GM21447 (cell line): ENCODE results near the gene BCAS3.

Experiments
- ATAC-seq: cut with Tn5 transposase; IDR thresholded peaks from one replicate; pipeline ENCODE4 v1.9.1; 2021; ENCODE audit not compliant: unreplicated experiment

The BCAS3 gene

GRCh38 chr17:61275395-61275794, 597.7 kb downstream of the BCAS3 start:
- ATAC-seq, result no peak

DNA sequence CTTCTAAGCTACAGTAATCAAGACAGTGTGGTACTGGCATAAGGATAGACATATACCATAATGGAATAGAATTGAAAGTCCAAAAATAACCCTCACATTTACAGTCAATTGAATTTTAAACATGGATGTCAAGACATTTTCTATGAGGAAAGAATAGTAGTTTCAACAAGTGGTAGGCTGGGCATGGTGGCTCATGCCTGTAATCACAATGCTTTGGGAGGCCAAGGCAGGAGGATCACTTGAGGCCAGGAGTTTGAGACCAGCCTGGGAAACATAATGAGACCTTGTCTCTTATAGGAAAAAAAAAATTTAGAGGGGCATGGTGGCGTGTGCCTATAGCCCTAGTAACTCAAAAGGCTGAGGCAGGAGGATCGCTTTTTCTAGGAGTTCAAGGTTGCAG, 599.2 kb downstream of the BCAS3 start:
- ATAC-seq, result no peak

DNA sequence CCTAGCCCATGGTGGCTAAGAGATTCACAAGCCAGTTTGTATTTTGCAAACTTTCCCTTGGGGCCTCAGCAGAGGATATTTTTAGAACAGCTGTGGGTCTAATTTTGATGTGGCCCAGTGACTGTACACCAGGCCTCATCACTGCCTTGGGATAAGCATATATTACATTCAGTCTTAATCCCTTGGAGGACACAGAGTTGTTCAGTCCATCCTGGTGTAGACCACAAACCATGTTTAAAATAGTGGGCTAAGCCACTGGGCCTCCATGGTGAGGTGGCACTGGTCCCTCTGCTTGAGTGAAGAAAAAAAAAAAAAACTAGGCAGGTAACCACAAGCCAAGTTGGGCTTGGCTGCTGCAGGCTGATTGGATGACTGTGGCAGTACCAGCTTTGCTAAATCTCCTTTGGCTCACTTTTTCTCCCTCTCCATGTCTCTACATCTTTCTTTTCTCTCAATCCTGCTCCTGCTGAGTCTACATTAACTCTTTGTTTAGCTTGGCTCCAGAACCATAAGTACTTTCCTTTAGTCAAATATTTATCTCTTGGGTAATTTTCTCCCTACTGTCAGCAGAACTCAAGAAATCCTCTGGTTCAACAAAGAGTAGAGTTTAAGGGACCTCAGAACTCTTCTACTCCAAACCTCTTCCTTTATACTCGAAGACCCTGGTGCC, 602.0 kb downstream of the BCAS3 start:
- ATAC-seq, result no peak

DNA sequence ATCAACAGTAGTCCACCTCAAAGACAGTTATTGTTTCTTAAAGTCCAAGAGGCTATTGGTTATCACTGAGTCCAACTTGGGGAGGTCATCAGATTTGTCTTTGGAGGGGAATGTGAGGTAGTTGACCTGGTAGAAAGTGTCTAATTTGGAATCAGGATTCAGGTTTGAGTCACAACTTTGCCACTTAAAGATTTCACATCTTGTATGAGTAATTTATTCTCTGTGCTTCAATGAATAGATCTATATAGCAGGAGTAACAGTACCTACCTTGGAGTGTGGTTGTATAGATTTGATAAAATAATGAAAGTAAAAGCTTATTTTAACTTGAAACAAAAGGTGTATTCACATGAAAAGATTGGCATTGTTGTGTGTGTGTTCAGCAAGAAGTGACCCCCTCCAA, 602.7 kb downstream of the BCAS3 start:
- ATAC-seq, result no peak

- no peak for ATAC-seq
Measured at GRCh38 chr17:61280851-61281250, 603.2 kb downstream of the BCAS3 start.

DNA sequence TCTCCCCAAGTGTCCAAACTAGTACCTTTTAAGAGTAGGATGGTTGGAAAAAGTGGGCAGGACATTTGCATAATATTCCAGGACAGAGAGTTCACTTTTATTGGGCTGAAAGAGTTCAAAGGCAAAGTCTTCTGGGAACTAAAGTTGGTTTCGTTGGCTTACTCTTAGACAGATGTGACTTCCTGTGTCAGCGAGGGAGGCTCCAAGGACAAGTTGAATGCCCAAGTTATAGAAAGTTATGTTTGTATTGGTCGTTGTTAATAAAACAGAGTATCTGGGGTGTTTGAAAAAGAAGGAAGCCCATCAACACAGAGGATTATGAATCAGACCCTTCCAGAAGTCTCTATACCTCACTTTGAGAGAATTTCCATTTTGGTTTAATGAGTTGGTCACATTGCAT, 604.7 kb downstream of the BCAS3 start:
- no peak for ATAC-seq

DNA sequence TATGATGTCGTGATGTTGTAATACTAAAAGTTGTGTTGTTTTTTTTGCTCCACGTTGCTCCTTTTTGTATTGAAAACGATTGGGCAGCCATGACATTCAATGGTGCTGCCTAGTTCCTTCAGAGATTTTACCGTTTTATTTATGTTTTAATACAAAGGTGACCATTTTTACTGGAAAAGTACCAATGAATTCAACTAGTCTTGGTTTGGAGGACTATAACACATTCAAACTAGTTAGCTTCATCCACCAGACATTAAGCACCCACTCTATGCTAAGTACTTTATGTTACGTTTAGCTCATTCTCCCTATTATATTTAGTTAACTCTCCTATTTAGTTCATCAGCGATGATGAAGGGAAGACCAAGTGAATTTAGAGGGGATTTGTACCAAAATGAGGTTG, 605.4 kb downstream of the BCAS3 start:
- ATAC-seq, result no peak

- no peak for ATAC-seq
Measured at GRCh38 chr17:61284174-61284573, 606.5 kb downstream of the BCAS3 start.

GRCh38 chr17:61284746-61285145, 607.1 kb downstream of the BCAS3 start:
- ATAC-seq, result no peak

DNA sequence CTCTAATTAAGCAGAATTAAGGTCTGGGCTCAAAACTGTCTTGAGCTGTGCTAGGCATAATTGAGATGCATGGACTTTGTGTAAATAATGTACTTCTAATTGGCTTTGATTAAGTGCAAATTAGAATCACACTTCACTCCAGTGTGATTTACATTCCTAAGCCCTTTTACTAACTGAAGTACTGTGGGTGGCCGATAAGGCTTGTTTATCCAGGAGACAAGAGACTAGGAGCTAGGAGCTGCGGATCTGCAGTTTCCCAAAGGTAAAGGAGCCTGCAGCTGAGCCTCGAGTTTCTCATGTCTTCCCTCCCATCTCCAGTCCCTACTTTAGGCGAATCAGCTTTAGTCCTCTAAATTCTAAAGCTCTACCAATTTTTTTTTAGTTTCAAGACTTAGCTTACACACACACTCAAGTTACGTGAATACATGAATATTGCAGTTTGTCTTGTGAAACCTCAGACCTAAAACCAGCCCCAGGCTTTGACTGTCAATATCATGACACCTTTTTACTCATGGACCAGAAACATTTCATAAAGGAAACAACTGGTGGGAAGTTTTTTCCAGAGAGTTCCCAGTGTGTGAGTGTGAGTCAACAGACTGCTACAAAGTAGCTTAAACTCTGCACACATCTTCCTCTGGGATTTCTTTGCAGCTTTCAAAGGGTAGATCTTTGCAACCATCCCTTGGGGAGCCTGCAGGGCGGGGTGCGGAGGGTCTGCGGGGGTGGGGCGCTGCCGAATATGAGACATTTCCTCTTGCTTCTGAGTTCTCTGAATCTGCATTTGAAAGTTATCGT, 608.1 kb downstream of the BCAS3 start:
- no peak for ATAC-seq

DNA sequence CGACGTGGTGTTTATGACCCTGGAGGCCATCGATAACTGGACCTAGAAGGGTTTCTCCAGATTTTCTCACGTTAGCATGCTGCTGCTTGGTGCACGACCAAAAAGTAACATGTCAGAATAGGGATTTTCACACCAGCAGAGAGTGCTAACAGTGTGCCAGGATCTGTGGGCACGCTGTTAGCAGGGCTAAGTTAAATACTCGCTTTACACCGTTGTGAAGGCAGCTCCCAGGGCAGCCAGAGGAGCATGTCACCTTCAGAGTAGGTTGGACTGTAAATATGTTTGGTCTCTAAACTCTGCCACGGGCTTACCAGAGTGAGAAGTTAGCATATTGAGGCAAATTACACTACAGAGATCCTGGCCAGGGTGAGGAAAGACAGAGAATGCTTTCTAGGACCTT, 608.8 kb downstream of the BCAS3 start:
- no peak for ATAC-seq

GRCh38 chr17:61289408-61290385, 612.0 kb downstream of the BCAS3 start:
- ATAC-seq, result no peak

DNA sequence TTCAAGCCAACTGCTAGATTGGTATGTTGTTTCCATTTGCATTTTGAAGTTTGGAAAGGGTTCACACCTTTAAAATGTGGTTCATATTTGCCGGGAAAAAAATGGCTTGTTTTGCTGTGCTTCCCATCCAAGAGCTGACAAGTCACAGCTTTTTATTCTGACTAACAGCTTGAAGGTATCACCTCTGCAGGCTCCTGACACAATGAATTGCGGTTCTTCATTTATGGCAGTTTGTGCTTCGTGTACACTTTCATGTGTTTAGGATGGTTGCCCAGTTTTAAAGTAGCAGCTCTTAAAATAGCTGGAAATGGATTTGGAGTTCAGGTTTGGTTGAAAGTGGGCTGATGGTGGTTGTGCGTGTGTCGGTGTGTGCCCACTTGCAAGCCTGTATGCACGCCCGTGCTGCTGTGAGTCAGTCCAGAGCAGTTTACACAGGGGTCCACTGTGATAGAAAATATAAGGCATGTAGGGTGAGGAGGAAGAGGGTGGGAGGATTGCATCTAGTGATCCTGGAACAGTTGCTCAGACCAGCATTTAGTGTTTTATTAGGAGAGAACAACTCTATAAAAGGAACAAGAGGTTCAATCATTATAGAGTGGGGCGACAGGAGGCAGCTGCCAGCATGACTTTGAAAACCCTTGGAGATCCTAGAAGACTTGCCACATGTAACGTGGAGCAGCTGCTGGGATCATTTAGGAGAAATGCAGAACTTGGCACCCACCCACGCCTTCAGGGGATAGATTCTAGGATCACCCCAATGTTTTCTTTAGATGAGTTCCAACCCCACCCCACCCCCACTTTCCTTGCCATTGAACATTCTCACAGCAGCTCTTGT, 614.0 kb downstream of the BCAS3 start:
- no peak for ATAC-seq

DNA sequence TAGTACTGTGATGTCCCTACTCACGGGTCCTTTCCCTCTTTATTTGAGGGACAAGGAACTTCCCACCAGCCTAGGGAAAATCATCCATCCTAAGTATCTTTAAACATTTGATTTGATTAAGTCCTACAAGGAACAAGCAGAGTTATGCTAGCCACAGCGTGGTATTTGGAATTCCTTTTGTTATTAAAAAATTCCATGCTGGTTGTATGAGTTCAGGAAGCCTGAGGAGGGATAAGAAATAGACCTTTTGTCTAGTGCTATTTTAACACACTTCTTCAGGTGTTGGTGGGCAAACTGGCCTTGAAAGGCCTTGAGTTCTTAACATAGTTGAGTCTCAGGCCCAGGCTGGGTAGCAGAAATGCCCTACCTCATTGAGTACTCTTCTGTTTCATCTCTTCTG, 616.6 kb downstream of the BCAS3 start:
- no peak for ATAC-seq

GRCh38 chr17:61294777-61295176, 617.1 kb downstream of the BCAS3 start:
- ATAC-seq, result no peak

DNA sequence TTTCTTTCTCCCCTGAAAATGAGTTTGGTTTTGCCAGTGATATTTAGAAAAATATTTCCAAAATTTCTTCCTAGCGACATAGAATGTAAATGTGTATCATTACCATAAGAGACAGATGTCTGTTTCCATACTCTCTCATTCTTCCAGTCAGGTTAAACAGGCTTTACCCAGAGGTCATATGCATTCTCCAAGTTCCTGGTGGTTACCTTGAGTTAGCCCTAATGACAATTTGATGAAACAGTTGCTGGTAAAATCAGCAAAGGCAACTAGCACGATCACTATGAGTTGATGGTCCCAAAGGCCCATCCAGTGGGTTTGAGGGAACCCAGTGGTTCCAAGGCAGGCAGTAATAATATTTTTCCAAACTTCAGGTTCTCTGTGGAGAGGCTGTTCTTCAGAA, 618.4 kb downstream of the BCAS3 start:
- ATAC-seq, result no peak

DNA sequence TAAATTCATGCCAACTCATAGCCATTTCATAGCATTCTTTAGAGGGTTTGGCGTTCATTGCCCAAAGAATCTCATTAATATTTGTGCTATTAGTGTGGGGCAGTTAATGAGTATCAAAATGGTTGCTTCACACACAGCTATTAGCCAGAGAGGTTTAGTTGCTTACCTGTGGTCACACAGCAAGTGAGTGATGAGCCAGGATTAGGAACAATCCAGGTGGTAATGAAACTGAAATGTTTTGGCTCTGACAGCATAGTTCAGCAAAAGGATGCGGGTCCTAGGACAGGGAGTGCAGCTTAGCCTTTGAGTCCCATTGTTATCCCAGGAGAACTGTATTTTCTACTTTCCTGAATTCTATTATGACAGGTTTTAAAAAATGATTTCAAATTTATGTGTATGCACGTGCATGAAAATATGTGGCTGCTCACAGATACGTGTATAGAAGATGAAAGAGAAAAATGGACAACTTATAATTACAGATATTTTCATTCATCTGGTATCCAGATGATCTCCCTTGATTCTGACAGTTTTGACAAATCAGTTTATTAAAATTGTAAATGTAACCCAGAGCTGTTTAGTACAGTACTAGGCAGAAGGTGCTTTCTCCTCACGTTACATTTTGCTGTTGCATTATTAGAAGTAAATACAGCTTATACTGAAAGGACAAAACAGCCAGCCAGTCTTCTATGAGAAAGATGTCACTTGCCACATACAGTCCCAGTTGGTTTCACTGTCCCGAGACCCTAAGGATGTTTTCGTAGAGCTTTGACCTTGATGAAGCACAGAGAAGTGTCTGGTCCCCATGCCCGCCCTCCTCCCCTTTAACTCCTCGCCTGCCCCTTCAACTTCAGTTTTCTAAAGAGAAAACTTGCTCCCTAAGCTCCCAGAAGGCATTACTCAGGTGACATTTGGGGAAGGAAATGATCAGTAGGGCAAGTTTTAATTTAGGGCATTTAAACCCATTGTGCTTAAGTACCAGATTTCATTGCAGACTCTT, 622.2 kb downstream of the BCAS3 start:
- ATAC-seq, result no peak

GRCh38 chr17:61302953-61303816, 625.5 kb downstream of the BCAS3 start:
- no peak for ATAC-seq

GRCh38 chr17:61303817-61304096, 626.1 kb downstream of the BCAS3 start:
- ATAC-seq, result no peak
